ENCODE measurements around the gene MYO1D.

The MYO1D gene

GRCh38 chr17:32460054-32460453 is 416.9 kb downstream of the MYO1D start:
- TF ChIP-seq, protein P1, sequence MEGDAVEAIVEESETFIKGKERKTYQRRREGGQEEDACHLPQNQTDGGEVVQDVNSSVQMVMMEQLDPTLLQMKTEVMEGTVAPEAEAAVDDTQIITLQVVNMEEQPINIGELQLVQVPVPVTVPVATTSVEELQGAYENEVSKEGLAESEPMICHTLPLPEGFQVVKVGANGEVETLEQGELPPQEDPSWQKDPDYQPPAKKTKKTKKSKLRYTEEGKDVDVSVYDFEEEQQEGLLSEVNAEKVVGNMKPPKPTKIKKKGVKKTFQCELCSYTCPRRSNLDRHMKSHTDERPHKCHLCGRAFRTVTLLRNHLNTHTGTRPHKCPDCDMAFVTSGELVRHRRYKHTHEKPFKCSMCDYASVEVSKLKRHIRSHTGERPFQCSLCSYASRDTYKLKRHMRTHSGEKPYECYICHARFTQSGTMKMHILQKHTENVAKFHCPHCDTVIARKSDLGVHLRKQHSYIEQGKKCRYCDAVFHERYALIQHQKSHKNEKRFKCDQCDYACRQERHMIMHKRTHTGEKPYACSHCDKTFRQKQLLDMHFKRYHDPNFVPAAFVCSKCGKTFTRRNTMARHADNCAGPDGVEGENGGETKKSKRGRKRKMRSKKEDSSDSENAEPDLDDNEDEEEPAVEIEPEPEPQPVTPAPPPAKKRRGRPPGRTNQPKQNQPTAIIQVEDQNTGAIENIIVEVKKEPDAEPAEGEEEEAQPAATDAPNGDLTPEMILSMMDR (IDR thresholded peaks at IDR 0.05): no peak

DNA sequence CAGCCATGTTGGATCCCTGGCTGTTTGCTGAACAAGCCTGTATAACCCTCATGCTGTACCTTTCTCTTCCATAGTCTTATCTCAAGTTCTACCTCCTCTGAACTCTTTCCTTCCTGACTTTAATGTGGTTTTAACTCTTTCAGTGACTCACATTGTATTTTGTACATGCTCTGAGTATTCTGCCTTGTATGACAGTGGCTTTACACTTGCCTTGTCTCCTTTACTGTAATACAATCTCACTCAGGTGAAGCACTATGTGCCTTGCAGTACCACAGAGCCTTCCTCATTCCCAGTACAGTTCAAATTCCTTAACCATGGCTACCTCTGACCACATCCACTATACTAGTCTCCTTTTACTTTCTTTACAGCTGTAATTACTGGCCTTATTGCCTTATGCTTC is 418.6 kb downstream of the MYO1D start:
- TF ChIP-seq, protein P1 (IDR thresholded peaks at IDR 0.05): no peak

DNA sequence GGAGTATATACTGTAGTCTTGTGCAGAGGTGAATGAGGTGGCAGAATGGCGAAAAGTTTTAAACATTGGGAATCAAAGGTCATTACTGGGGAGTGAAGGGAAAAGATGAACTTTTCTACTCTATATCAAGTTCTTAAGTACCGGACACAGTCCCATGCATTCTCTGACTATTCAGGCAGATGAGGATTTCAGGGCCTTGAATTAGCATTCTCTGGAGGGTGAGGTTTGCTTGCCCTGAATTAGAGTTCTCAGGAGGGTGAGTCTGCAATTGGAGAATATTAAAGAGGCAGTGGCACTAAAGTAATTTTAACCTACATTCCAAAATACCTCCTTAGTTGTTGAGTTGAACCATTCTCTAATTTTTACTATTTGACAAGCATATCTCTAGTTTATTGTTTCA is 423.6 kb downstream of the MYO1D start:
- TF ChIP-seq, protein P1 (IDR thresholded peaks at IDR 0.05): no peak

DNA sequence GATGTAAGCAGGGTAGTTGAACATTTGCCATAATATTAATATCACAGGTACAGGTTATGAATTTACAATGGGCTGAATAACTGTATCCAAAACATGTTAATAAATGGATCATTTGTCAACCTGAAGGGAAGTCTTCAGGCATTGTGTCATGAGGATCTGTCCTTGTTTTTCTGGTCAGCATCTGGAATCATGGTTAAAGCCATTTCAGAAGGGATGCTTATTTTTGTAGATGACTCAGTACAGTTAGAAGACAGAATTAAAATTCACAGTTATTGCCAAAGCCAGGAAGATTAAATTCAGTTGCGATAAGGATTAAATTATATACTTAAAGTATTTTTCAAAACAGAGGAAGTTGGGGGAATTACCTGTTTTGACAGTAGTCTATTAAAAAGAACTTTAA is 424.6 kb downstream of the MYO1D start:
- TF ChIP-seq, protein P1 (IDR thresholded peaks at IDR 0.05): no peak

GRCh38 chr17:32451879-32452278 is 425.0 kb downstream of the MYO1D start:
- TF ChIP-seq, protein P1 (IDR thresholded peaks at IDR 0.05): no peak

GRCh38 chr17:32449963-32450362 is 427.0 kb downstream of the MYO1D start:
- TF ChIP-seq, protein P1 (IDR thresholded peaks at IDR 0.05): no peak

- TF ChIP-seq, protein P1 (IDR thresholded peaks at IDR 0.05): no peak
Observed at GRCh38 chr17:32446949-32447348, 430.0 kb downstream of the MYO1D start.

DNA sequence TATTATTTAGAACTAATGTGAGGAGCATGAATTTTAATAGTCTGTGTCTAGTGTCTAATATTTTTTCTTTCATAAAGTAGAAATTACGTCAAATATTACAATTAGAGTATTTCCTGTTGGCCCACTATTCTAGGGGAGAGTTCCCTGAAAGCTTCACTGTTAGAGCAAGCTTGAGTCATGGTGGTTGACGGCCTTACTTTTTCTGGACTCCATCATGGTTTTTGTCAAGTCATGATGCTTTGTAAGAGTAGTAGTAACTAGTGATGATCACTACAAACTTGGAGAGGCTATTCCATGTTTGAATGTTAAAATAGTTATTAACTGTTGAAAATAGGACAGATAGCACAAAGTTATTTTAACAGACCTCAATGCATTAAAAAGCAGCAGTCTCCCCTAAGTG is 431.0 kb downstream of the MYO1D start:
- TF ChIP-seq, protein P1 (IDR thresholded peaks at IDR 0.05): no peak
